Activated T-helper 2 cell treated with anti-CD3 and anti-CD28 coated beads, Interferon-gamma antibody, Interleukin-2, Interleukin-4, amounts not matched to agents 10 μg/mL and 5 μg/mL and 100 μg/mL, durations not matched to agents 14 hours and 24 hours and 36 hours (primary cell): ENCODE data around the gene ST6GALNAC1. TPM values are rescaled to one million over a fixed set of nuclear protein-coding genes. Genes with fewer than 3 reads are reported as not detected.

Source experiments
- DNase-seq: peaks from one replicate; pipeline ENCODE4 v3.0.0; 2021; ENCODE audit warnings: low spot score
- H3K27ac Mint-ChIP-seq: one replicate; pipeline ENCODE4 v1.8.0; 2021; ENCODE audit warnings: mixed read lengths
- H3K27me3 Mint-ChIP-seq: one replicate; pipeline ENCODE4 v1.8.0; 2021; ENCODE audit warnings: low read depth, mixed read lengths
- H3K36me3 Mint-ChIP-seq: one replicate; pipeline ENCODE4 v1.8.0; 2021; ENCODE audit warnings: low read depth, mixed read lengths
- H3K4me1 Mint-ChIP-seq: one replicate; pipeline ENCODE4 v1.8.0; 2021; ENCODE audit warnings: low read depth, mixed read lengths
- H3K4me3 Mint-ChIP-seq: one replicate; pipeline ENCODE4 v1.8.0; 2021; ENCODE audit warnings: low read depth, mild to moderate bottlenecking, moderate library complexity, mixed read lengths
- H3K9me3 Mint-ChIP-seq: one replicate; pipeline ENCODE4 v1.8.0; 2021; ENCODE audit warnings: mixed read lengths
- intact Hi-C: fragments of 100-400 bp; cut with micrococcal nuclease; formaldehyde crosslinking; loops from one replicate; pipeline ENCODE4 v1.15.1; 2023
- total RNA-seq: library from RNA; stranded (reverse); gene quantifications from 2 replicates; pipeline ENCODE4 v1.2.3, GENCODE V29; 2022

ST6GALNAC1 gene
- total RNA-seq, 1 donor from 2014 or later: 0.14 TPM

DNA sequence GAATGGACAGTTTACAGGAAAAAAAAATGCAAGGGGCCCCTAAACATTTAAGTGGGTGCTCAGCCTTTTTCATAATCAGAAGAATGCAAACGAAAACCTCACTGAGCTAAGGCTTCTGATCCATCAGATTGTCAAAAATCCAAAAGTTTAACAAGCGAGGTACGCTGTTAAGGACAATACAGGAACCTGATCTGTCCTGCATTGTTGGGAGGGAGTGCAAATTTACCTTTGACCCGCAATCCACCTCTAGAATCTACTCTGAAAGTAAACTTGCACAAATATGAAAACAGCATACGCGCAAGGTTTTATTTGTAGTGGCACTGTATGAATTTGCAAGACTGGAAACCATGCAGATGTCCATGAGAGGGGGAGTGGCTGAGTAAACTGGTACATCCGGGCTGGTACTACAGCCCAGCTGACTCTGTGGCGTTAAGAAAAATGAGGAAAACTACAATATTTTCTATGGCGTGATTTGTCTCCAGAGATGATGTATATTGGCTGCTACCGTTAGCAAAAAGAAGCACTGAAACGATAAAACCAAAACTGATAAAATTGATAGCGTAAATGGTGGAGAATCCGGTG, 28.8 kb upstream of the ST6GALNAC1 start:
- intact Hi-C loops: no loop called here
- Mint-ChIP-seq H3K4me3 (peak overlapping the region; percentile 91), H3K36me3 (peaks cover 6% of the 10 kb centered on the region), H3K4me1 (peaks cover 24% of the 10 kb centered on the region), H3K9me3 (peaks cover 8% of the 10 kb centered on the region), H3K27ac (peak overlapping the region; percentile 90), H3K27me3 (no peaks in the 10 kb centered on the region)
- no peak for DNase-seq

- Mint-ChIP-seq H3K36me3 (peaks cover 6% of the 10 kb centered on the region), H3K9me3 (peaks cover 8% of the 10 kb centered on the region), H3K27me3 (no peaks in the 10 kb centered on the region), H3K27ac (peak overlapping the region; percentile 90), H3K4me1 (peaks cover 24% of the 10 kb centered on the region), H3K4me3 (peak overlapping the region; percentile 91)
- intact Hi-C loops: no loop called here
- DNase-seq: no peak
These were observed 28.3 kb upstream of the ST6GALNAC1 start for GRCh38 chr17:76671912-76672262.

- Mint-ChIP-seq H3K36me3 (peaks cover 6% of the 10 kb centered on the region), H3K27ac (peak overlapping the region; percentile 90), H3K4me1 (peaks cover 24% of the 10 kb centered on the region), H3K27me3 (no peaks in the 10 kb centered on the region), H3K9me3 (peaks cover 8% of the 10 kb centered on the region), H3K4me3 (peak overlapping the region; percentile 91)
- intact Hi-C loops: no loop called here
- peak; percentile 99 for DNase-seq
These were observed 27.8 kb upstream of the ST6GALNAC1 start for GRCh38 chr17:76671123-76671911.

GRCh38 chr17:76670718-76671122, 27.2 kb upstream of the ST6GALNAC1 start:
- Mint-ChIP-seq H3K27ac (peak overlapping the region; percentile 90), H3K36me3 (peaks cover 6% of the 10 kb centered on the region), H3K9me3 (peaks cover 8% of the 10 kb centered on the region), H3K4me1 (peaks cover 24% of the 10 kb centered on the region), H3K27me3 (peaks cover 1% of the 10 kb centered on the region), H3K4me3 (peak overlapping the region; percentile 91)
- no peak for DNase-seq
- intact Hi-C loops: no loop called here

- H3K9me3 Mint-ChIP-seq: peaks cover 8% of the 10 kb centered on the region
- peak overlapping the region; percentile 90 for H3K27ac Mint-ChIP-seq
- DNase-seq: no peak
- H3K4me3 Mint-ChIP-seq: no peak overlapping the region
- peaks cover 6% of the 10 kb centered on the region for H3K36me3 Mint-ChIP-seq
- peaks cover 24% of the 10 kb centered on the region for H3K4me1 Mint-ChIP-seq
- intact Hi-C loops: no loop called here
- H3K27me3 Mint-ChIP-seq: peaks cover 4% of the 10 kb centered on the region
These were observed 26.6 kb upstream of the ST6GALNAC1 start for GRCh38 chr17:76670020-76670717.

- Mint-ChIP-seq H3K27me3 (peaks cover 14% of the 10 kb centered on the region), H3K4me3 (no peak overlapping the region), H3K36me3 (peaks cover 6% of the 10 kb centered on the region), H3K9me3 (peaks cover 8% of the 10 kb centered on the region), H3K27ac (no peak overlapping the region), H3K4me1 (peaks cover 24% of the 10 kb centered on the region)
- intact Hi-C loops: no loop called here
- no peak for DNase-seq
These were observed 24.4 kb upstream of the ST6GALNAC1 start for GRCh38 chr17:76667786-76668453.

GRCh38 chr17:76667491-76667755, 23.9 kb upstream of the ST6GALNAC1 start:
- H3K27ac Mint-ChIP-seq: no peak overlapping the region
- intact Hi-C loops: no loop called here
- H3K4me1 Mint-ChIP-seq: peaks cover 20% of the 10 kb centered on the region

GRCh38 chr17:76660656-76661042, 17.1 kb upstream of the ST6GALNAC1 start:
- no peaks in the 10 kb centered on the region for H3K9me3 Mint-ChIP-seq
- DNase-seq: no peak
- no peak overlapping the region for H3K4me3 Mint-ChIP-seq
- H3K4me1 Mint-ChIP-seq: peaks cover 18% of the 10 kb centered on the region
- H3K27me3 Mint-ChIP-seq: peaks cover 12% of the 10 kb centered on the region
- no peaks in the 10 kb centered on the region for H3K36me3 Mint-ChIP-seq
- intact Hi-C loops: no loop called here
- H3K27ac Mint-ChIP-seq: no peak overlapping the region

More at GRCh38 chr17:76667491-76667755, 23.9 kb upstream of the ST6GALNAC1 start:
- H3K4me3 Mint-ChIP-seq: no peak overlapping the region
- H3K9me3 Mint-ChIP-seq: peaks cover 8% of the 10 kb centered on the region
- H3K27me3 Mint-ChIP-seq: peaks cover 14% of the 10 kb centered on the region
- DNase-seq: no peak
- H3K36me3 Mint-ChIP-seq: peaks cover 6% of the 10 kb centered on the region

GRCh38 chr17:76659928-76660655, 16.5 kb upstream of the ST6GALNAC1 start:
- peaks cover 18% of the 10 kb centered on the region for H3K4me1 Mint-ChIP-seq
- H3K4me3 Mint-ChIP-seq: no peak overlapping the region
- H3K27ac Mint-ChIP-seq: peak overlapping the region; percentile 9
- DNase-seq: no peak
- no peaks in the 10 kb centered on the region for H3K9me3 Mint-ChIP-seq
- no peaks in the 10 kb centered on the region for H3K36me3 Mint-ChIP-seq
- intact Hi-C loops: no loop called here
- peaks cover 10% of the 10 kb centered on the region for H3K27me3 Mint-ChIP-seq

- Mint-ChIP-seq H3K4me1 (peaks cover 18% of the 10 kb centered on the region), H3K27ac (no peak overlapping the region), H3K27me3 (peaks cover 1% of the 10 kb centered on the region), H3K4me3 (no peak overlapping the region), H3K36me3 (no peaks in the 10 kb centered on the region), H3K9me3 (no peaks in the 10 kb centered on the region)
- no peak for DNase-seq
- intact Hi-C loops: no loop called here
These were observed 14.7 kb upstream of the ST6GALNAC1 start for GRCh38 chr17:76658242-76658662.

GRCh38 chr17:76657505-76658241, 14.1 kb upstream of the ST6GALNAC1 start:
- no peaks in the 10 kb centered on the region for H3K9me3 Mint-ChIP-seq
- H3K27me3 Mint-ChIP-seq: no peaks in the 10 kb centered on the region
- peaks cover 18% of the 10 kb centered on the region for H3K4me1 Mint-ChIP-seq
- no peak overlapping the region for H3K27ac Mint-ChIP-seq
- DNase-seq: no peak
- intact Hi-C loops: no loop called here
- H3K4me3 Mint-ChIP-seq: no peak overlapping the region
- no peaks in the 10 kb centered on the region for H3K36me3 Mint-ChIP-seq

DNA sequence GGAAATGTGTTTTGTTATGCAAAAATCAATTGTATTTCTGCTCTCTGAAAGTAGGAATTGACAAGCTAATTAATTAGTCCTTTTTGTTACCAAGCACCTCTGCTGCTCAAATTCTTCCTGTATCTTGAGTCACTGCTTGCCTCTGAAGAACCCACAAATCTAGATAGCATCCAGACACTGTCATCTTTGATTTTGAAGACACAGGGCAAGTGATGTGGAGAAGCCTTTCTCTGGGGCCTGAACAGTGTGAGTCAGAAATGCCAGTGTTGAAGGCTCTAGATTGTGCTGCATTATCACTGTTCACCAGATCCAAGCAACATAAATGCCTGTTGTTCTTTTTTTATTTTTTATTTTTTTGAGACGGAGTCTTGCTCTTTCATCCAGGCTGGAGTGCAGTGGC, 10.9 kb upstream of the ST6GALNAC1 start:
- Mint-ChIP-seq H3K36me3 (no peaks in the 10 kb centered on the region), H3K4me1 (peaks cover 4% of the 10 kb centered on the region), H3K4me3 (no peak overlapping the region), H3K27ac (no peak overlapping the region), H3K9me3 (peaks cover 5% of the 10 kb centered on the region), H3K27me3 (peaks cover 9% of the 10 kb centered on the region)
- intact Hi-C loops: no loop called here
- DNase-seq: no peak
